Gastrocnemius medialis (tissue), 4 donors: ENCODE measurements around the gene MAP3K9.

Experiments used
- POLR2A ChIP-seq, 2 donors: fragments of 450-650 bp; IDR thresholded peaks; one replicate each; pipeline ENCODE4 v1.6.1; 2017; ENCODE audit warnings: antibody characterized with exemption in 2 of 2, mild to moderate bottlenecking in 2 of 2, moderate library complexity in 2 of 2
- TF ChIP-seq, protein P1 (sequence below), 5 experiments: fragments of 450-650 bp in 3 of 5; fragments of 200-600 bp in 2 of 5; sonication (generic) in 2 of 5; IDR thresholded peaks in 4 of 5; conservative IDR thresholded peaks in 1 of 5; 1 replicate in 4 of 5; 2 replicates in 1 of 5; pipeline ENCODE4 v1.5.1; 2016 to 2019; ENCODE audit warnings: antibody characterized with exemption in 5 of 5, mild to moderate bottlenecking in 3 of 5, moderate library complexity in 3 of 5

DNA sequence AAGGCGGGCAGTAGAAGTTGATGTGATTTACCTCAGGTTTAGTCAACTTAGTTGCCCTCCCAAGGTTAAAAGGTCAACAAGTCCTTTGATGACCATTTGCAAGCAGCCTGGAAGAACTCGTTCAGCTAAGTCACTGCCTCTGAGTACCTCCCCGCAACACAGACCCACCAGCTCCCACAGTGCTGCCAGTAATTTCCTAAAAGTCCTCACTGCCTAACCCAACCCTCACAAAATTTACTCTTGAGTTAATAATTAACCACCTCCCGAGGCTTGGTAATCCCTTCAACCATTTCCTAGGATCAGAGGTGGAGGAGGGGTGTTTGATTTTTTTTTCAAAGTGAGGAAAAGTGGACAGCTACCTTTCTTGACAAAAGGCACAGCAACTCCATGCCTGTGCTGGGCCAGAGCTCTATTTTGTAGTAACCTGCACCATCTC, 55.8 kb downstream of the MAP3K9 start:
- TF ChIP-seq, protein P1, sequence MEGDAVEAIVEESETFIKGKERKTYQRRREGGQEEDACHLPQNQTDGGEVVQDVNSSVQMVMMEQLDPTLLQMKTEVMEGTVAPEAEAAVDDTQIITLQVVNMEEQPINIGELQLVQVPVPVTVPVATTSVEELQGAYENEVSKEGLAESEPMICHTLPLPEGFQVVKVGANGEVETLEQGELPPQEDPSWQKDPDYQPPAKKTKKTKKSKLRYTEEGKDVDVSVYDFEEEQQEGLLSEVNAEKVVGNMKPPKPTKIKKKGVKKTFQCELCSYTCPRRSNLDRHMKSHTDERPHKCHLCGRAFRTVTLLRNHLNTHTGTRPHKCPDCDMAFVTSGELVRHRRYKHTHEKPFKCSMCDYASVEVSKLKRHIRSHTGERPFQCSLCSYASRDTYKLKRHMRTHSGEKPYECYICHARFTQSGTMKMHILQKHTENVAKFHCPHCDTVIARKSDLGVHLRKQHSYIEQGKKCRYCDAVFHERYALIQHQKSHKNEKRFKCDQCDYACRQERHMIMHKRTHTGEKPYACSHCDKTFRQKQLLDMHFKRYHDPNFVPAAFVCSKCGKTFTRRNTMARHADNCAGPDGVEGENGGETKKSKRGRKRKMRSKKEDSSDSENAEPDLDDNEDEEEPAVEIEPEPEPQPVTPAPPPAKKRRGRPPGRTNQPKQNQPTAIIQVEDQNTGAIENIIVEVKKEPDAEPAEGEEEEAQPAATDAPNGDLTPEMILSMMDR (IDR thresholded peaks at IDR 0.05 in 4 of 5, conservative IDR thresholded peaks at IDR 0.05 in 1 of 5), result no peak
- no peak for TF ChIP-seq POLR2A (IDR thresholded peaks at IDR 0.05)
